Memory B cell (primary cell): Measurements from ENCODE around the gene ARHGEF7.

Experiments
- ATAC-seq: fragments of 150-1000 bp; cut with Tn5 transposase; 2 replicates; pipeline ENCODE4 v1.10.0; 2021; ENCODE audit warnings: low read depth, mild to moderate bottlenecking, moderate library complexity
- DNase-seq, 2 donors: peaks; one replicate each; pipeline ENCODE4 v3.0.0; 2022; ENCODE audit warnings: low spot score in 2 of 2
- H3K27ac Mint-ChIP-seq: one replicate; pipeline ENCODE4 v1.8.0; 2022; ENCODE audit warnings: mild to moderate bottlenecking, moderate library complexity, mixed read lengths
- H3K27me3 Mint-ChIP-seq: one replicate; pipeline ENCODE4 v1.8.0; 2022; ENCODE audit warnings: mixed read lengths
- H3K36me3 Mint-ChIP-seq: one replicate; pipeline ENCODE4 v1.8.0; 2022; ENCODE audit warnings: mild to moderate bottlenecking, mixed read lengths
- H3K4me1 Mint-ChIP-seq: one replicate; pipeline ENCODE4 v1.8.0; 2022; ENCODE audit warnings: mixed read lengths
- H3K4me3 Mint-ChIP-seq: one replicate; pipeline ENCODE4 v1.8.0; 2022; ENCODE audit warnings: mild to moderate bottlenecking, moderate library complexity, mixed read lengths
- H3K9me3 Mint-ChIP-seq: one replicate; pipeline ENCODE4 v1.8.0; 2022; ENCODE audit warnings: mixed read lengths

ARHGEF7 gene

DNA sequence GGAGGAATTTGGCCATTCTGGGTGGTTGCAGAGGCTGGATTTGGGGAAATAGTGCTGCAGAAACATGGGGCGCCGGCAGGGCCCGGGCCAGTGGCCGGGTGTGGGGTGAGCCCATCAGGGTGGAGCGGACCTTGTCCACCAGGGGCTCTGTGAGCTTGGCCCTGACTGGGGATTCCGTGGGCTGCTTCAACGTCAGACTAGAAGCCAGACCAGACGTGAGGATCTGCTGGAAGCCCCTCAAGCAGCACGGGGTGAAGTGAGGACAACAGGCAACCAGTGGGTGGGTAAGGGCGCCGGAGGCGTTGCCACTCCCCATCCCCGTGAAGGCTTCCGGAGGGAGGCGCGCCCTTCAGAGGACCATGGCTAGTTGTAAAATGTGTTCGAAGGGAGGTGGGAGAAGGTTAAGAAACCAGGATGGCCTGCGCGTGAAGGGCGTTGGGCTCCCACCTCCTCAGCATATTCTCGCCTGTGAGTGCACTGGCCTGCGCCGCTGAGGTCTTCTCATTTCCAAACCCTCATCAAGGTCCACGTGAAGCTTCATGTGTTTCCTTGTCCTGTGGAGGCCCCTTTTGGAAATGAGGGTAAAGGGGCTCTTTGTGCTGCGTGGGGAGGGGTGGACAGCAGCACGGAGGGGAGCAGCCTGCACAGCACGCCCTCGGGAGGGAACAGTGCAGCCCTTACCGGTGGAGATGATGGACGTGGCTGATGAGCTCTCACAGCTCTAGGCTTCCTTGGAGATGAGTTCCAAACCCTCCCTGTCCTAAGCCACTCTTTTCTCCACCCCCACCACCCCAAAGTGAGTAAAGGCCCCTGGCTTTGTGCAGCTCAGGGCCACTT, 213.7 kb downstream of the ARHGEF7 start:
- no peak for DNase-seq
- H3K9me3 Mint-ChIP-seq = peaks cover 6% of the 10 kb centered on the region
- H3K4me3 Mint-ChIP-seq = no peak overlapping the region
- no peak for ATAC-seq
- H3K27ac Mint-ChIP-seq = no peak overlapping the region
- no peaks in the 10 kb centered on the region for H3K4me1 Mint-ChIP-seq
- peaks cover 1% of the 10 kb centered on the region for H3K36me3 Mint-ChIP-seq
- no peaks in the 10 kb centered on the region for H3K27me3 Mint-ChIP-seq

DNA sequence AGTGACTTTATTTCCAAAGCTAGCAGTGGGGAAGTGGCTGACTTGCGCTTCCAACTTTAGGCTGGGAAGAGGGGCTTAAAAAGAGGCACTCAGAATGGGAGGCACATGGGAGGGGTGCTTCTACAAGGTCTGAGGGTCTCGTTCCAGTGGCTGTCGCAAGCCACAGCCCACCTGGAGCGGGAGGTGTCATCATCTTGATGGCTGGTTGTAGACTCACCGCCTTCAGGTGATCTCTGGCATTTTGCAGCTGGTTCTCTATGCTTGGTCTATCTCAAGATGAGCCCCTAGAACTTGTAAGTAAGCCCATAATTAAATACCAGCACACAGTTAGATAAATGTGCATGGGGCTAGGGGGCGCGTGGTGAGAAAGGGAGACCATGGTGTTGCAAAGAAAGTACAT, 214.5 kb downstream of the ARHGEF7 start:
- H3K4me3 Mint-ChIP-seq = no peak overlapping the region
- DNase-seq = no peak

DNA sequence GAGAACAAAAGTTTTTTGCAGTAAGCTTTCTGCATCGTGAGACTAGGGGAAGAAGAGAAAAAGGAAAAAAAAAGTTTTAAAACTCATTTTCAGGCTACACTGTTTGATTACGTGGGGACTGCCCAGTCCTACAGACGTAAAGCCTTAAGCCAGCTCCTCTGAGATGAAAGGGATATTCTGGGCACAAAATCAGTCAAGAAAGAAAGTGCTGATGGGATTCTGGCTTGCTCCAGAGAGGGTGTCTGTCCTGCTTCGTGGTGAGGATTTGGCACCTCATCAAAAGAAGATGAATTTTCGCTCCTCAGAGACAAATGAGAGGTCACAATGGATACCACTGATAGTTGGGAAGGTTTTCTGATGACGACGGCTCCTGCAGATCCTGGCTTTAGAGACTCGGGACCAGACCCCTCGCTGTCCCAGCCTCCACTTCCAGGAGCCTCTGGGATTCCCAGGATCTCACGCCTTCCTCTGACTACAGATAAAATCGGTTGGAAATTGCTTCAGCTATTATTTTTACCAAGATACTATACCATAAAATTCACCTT, 215.0 kb downstream of the ARHGEF7 start:
- Mint-ChIP-seq H3K27ac (no peak overlapping the region), H3K27me3 (no peaks in the 10 kb centered on the region), H3K9me3 (peaks cover 6% of the 10 kb centered on the region), H3K36me3 (peaks cover 3% of the 10 kb centered on the region), H3K4me3 (no peak overlapping the region), H3K4me1 (no peaks in the 10 kb centered on the region)
- DNase-seq = no peak
- ATAC-seq = no peak

More for the DNA sequence above, 214.5 kb downstream of the ARHGEF7 start:
- Mint-ChIP-seq H3K27ac (no peak overlapping the region), H3K36me3 (peaks cover 1% of the 10 kb centered on the region), H3K27me3 (no peaks in the 10 kb centered on the region), H3K9me3 (peaks cover 6% of the 10 kb centered on the region), H3K4me1 (no peaks in the 10 kb centered on the region)
- no peak for ATAC-seq

DNA sequence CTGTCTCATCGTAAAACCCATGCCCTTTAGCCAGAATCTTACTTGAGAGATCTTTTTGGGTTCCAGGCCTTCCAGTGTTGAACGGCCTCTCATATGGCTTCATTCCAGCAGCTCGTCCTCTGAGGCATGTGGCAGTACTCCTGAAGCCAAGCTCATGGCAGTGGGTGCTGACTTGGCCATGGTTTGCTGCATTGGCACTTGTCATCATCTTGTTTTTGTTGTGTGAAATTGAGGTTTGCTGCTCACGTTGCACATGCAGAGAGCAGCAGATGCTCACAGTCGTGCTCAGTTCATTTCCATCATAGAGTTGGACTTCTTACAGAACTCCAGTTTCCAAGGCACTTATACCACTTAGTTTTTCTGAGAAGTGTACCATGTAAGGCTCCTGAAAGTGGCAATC, 220.2 kb downstream of the ARHGEF7 start:
- no peak for DNase-seq
- no peak for ATAC-seq
- Mint-ChIP-seq H3K27ac (no peak overlapping the region), H3K4me3 (no peak overlapping the region), H3K4me1 (no peaks in the 10 kb centered on the region), H3K9me3 (peaks cover 8% of the 10 kb centered on the region), H3K36me3 (peaks cover 15% of the 10 kb centered on the region), H3K27me3 (no peaks in the 10 kb centered on the region)

DNA sequence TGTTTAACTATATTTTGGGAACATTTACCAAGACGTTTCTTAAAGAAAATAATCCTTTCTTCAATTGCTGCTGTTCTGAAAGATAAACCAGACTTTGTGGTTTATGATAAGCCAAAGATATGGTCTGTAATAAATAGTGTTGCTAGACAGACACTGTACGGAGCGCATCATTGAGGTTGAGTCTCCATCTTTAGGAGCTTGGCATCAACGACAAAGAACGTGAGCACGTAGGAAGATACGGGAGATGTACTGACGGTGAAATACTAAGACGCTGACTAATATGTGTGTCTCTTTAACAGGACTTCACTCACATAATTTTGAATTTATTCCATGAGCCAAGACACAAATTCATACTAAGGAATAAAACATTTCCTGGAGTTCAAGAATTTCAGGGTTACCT, 221.6 kb downstream of the ARHGEF7 start:
- no peak overlapping the region for H3K27ac Mint-ChIP-seq
- H3K4me1 Mint-ChIP-seq = no peaks in the 10 kb centered on the region
- ATAC-seq (no peak), DNase-seq (no peak)
- peaks cover 15% of the 10 kb centered on the region for H3K36me3 Mint-ChIP-seq
- no peaks in the 10 kb centered on the region for H3K27me3 Mint-ChIP-seq
- H3K9me3 Mint-ChIP-seq = peaks cover 8% of the 10 kb centered on the region
- no peak overlapping the region for H3K4me3 Mint-ChIP-seq

DNA sequence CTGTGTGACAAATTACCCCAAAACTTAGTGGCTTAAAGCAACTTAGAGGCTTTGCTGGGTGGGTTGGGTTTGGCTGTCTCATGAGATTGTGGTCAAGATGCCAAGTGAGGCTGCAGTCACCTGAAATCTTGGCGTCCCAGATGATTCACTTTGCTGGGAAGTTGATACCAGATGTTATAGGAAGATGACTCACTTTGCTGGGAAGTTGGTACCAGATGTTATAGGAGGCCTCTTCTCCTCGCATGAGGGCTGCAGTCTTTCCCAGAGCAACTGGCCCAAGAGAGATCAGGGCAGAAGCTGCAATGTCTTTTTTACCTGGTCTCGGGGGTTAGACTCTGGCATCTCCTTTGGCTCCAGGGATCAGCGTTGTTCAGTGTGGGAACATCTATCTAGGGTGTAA, 222.1 kb downstream of the ARHGEF7 start:
- no peak overlapping the region for H3K27ac Mint-ChIP-seq
- H3K9me3 Mint-ChIP-seq = peaks cover 8% of the 10 kb centered on the region
- H3K27me3 Mint-ChIP-seq = no peaks in the 10 kb centered on the region
- H3K4me1 Mint-ChIP-seq = no peaks in the 10 kb centered on the region
- no peak overlapping the region for H3K4me3 Mint-ChIP-seq
- ATAC-seq (no peak), DNase-seq (no peak)
- peaks cover 15% of the 10 kb centered on the region for H3K36me3 Mint-ChIP-seq

DNA sequence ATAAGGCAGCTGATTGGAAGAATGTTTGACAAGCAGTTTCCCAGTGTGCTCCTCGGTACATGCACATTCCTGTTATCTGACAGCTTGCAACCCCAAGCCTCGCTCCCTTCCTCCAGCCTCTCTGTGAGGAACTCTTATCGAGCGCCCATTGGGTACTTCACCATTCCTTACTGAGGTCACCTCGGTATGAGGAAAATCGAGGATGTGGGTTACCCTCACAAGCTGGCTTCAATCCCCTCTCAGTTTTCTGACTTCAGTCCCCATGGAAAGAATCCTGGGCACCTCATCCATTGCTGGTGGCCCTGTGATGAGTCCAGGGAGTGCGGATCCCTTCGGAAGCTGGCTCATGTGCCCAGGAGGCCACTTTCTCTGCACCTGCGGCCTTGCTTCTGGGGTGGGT, 222.6 kb downstream of the ARHGEF7 start:
- no peak overlapping the region for H3K4me3 Mint-ChIP-seq
- no peaks in the 10 kb centered on the region for H3K4me1 Mint-ChIP-seq
- H3K27me3 Mint-ChIP-seq = no peaks in the 10 kb centered on the region
- H3K9me3 Mint-ChIP-seq = peaks cover 6% of the 10 kb centered on the region
- H3K27ac Mint-ChIP-seq = no peak overlapping the region
- no peak for DNase-seq
- ATAC-seq = no peak
- peaks cover 15% of the 10 kb centered on the region for H3K36me3 Mint-ChIP-seq

DNA sequence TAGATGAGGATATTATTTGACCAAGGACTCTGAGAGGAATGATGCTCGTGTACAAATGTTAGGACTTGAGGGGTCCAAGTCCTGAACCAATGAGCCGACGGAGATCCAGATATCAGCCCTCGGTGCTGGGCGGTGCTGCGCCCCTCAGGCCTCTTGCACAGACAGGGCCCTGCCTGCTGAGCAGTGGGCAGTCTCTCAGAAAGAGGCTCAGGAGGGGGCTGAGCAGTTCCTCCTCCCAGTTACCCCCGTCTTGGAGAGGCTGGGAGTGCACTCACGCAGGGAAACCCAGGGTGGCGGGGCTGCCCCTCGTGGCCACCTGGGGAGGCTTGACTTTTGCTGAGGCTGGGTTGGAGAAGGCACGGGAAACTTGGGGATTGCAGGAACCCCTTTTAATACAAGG, 223.7 kb downstream of the ARHGEF7 start:
- DNase-seq (no peak), ATAC-seq (no peak)
- no peaks in the 10 kb centered on the region for H3K4me1 Mint-ChIP-seq
- peaks cover 14% of the 10 kb centered on the region for H3K36me3 Mint-ChIP-seq
- no peak overlapping the region for H3K27ac Mint-ChIP-seq
- H3K9me3 Mint-ChIP-seq = peaks cover 1% of the 10 kb centered on the region
- H3K4me3 Mint-ChIP-seq = no peak overlapping the region
- no peaks in the 10 kb centered on the region for H3K27me3 Mint-ChIP-seq

DNA sequence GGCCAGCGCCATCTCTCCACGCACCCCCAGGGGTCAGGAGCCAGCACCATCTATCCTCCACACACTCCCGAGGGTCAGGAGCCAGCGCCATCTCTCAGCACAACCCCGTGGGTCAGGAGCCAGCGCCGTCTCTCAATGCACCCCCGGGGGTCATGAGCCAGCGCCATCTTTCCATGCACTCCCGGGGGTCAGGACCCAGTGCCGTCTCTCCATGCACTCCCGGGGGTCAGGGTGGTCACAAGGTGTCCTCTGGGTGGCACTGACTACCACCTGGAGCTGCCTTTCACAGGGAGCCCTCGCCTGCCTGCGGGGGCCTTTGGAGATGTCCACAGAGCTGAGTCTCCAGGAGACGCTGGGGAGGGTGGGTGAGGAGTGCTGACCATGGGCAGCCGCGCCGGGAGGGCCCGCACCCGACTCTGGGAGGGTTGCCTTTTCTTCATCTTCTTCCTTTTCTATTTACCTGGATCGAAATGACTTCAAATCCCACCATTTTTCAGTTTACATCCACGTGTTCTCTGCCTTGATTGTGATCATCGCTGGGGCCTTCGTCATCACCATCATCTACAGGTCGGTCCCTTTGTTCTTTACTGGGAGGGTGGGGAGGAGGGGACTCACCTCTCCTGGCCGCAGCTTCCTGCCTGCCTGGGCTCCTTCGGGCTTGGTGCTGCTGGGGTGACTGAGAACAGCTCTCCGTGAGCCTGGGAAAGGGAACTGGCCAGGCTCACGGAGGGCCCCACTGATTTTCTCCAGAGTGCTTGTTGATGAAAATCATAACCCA, 224.4 kb downstream of the ARHGEF7 start:
- Mint-ChIP-seq H3K27me3 (no peaks in the 10 kb centered on the region), H3K36me3 (peaks cover 14% of the 10 kb centered on the region), H3K4me1 (no peaks in the 10 kb centered on the region), H3K4me3 (no peak overlapping the region), H3K9me3 (peaks cover 1% of the 10 kb centered on the region), H3K27ac (no peak overlapping the region)
- no peak for DNase-seq
- ATAC-seq = no peak

DNA sequence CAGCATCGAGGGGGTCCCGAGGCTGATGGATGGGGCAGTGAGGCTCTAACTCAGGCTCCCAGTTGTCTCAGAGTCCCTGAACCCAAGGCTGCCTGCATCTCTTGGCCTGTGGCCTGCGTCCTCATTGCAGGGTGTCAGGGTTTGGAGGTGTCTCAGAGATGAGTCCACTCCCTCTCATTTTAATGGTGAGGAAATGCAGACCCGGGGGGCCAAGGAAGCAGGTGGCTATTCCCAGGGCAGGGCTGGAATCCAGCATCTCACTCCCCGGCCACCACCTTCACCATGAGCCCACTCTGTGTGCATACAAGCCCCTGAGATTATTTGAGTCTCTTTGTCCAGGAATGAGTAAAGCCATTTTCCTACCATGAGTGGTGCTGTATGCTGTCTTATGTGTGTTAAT, 226.8 kb downstream of the ARHGEF7 start:
- Mint-ChIP-seq H3K27me3 (no peaks in the 10 kb centered on the region), H3K4me1 (no peaks in the 10 kb centered on the region), H3K27ac (no peak overlapping the region), H3K36me3 (peaks cover 5% of the 10 kb centered on the region), H3K9me3 (peaks cover 1% of the 10 kb centered on the region), H3K4me3 (no peak overlapping the region)
- ATAC-seq (no peak), DNase-seq (no peak)

DNA sequence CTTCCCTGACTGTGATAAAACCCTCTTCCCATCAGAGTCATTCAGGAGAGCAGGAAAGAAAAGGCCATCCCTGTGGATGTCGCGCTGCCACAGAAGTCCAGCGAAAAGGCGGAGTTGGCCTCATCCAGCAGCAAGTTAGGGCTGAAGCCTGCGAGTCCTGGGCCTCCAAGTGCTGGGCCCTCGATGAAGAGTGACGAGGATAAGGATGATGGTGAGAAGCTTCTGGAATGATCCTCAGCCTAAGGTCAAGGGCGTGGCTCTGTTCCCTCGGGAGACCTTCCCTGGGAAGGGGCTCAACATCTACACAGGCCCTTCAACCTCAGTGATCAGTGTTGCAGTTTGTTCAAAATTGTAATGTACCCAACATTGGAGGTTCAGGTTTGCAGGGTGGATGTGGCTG, 227.6 kb downstream of the ARHGEF7 start:
- Mint-ChIP-seq H3K27ac (no peak overlapping the region), H3K9me3 (peaks cover 1% of the 10 kb centered on the region), H3K27me3 (no peaks in the 10 kb centered on the region), H3K4me3 (no peak overlapping the region), H3K36me3 (peaks cover 5% of the 10 kb centered on the region), H3K4me1 (no peaks in the 10 kb centered on the region)
- DNase-seq (no peak), ATAC-seq (no peak)

DNA sequence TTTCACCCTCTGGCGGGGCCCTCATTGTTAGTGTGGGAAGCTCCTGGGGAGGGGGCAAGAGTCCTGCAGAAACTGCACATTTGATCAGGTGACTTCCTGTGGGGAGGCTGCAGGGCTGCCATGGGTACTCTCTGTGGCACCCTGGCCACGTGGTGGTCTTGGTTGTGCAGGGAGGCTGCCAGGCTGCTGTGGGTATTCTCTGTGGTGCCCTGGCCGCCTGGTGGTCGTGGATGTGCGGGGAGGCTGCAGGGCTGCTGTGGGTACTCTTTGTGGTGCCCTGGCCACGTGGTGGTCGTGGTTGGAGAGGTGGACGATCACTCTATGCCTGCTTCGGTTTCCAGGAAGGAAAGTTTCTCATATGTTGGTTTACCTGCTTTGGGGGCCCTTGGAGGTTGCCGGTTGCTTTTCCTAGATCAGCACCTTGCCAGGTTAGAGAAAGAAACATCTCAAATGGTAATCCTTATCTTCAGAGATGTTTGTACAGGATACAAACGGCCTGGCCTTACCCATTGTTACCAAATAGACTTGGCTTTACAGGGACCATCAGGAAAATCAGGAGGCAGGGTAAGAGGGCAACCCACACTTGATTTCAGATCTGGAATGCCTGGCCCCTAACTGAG, 228.2 kb downstream of the ARHGEF7 start:
- Mint-ChIP-seq H3K4me3 (no peak overlapping the region), H3K36me3 (peaks cover 5% of the 10 kb centered on the region), H3K27ac (no peak overlapping the region), H3K27me3 (no peaks in the 10 kb centered on the region), H3K9me3 (peaks cover 1% of the 10 kb centered on the region), H3K4me1 (no peaks in the 10 kb centered on the region)
- ATAC-seq (no peak), DNase-seq (no peak)

DNA sequence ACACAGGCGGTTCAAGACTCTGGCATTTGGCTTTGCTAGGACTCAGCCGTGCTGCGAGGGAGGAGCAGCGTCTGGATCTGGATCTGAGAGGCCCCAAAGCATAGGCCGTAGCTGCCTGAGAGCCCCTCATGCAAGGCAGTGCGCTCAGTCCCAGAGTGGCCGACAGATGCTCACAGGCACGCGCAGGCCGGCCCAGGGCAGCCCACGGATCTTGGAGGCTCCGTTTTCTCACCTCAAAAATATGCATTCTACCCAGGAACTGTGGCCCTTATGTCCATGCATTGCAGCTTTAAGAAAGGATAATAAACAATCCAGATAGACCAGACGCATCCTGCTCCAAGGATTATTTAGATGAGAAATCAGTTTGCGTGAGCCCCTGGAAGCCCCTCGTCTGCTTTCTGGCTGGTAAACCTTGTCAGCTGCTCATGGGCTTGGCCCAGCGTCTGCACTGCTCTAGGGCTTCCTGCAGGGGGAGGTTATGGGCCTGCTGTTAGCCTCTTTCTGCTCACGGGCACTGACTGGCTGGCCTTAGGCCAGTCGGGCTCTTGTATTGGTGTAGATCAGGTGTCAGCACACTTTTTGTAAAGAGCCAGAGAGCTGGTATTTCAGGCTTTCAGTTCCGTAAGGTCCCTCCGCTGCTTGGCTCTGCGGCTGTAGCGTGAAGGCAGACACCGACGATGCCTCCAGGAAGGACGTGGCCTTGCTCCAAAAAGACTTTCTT, 229.5 kb downstream of the ARHGEF7 start:
- no peak for DNase-seq
- peaks cover 3% of the 10 kb centered on the region for H3K36me3 Mint-ChIP-seq
- H3K9me3 Mint-ChIP-seq = peaks cover 1% of the 10 kb centered on the region
- no peak overlapping the region for H3K27ac Mint-ChIP-seq
- H3K4me3 Mint-ChIP-seq = no peak overlapping the region
- ATAC-seq = no peak
- no peaks in the 10 kb centered on the region for H3K4me1 Mint-ChIP-seq
- H3K27me3 Mint-ChIP-seq = no peaks in the 10 kb centered on the region
